HG02852 (cell line): ENCODE measurements around the gene CD79A.
"Not testable (repeated sequence)": the region's sequence is repeated elsewhere in the genome, so short reads cannot be mapped to it uniquely, and the experiment has no call there.

Source experiments
- ATAC-seq: cut with Tn5 transposase; IDR thresholded peaks from one replicate; pipeline ENCODE4 v1.9.1; 2021; ENCODE audit warnings: mild to moderate bottlenecking, moderate library complexity; ENCODE audit not compliant: unreplicated experiment

The CD79A gene

GRCh38 chr19:41904118-41904870, 27.2 kb downstream of the CD79A start:
- ATAC-seq = no peak

- ATAC-seq = no peak
Measured at GRCh38 chr19:41905273-41906002, 28.4 kb downstream of the CD79A start.

DNA sequence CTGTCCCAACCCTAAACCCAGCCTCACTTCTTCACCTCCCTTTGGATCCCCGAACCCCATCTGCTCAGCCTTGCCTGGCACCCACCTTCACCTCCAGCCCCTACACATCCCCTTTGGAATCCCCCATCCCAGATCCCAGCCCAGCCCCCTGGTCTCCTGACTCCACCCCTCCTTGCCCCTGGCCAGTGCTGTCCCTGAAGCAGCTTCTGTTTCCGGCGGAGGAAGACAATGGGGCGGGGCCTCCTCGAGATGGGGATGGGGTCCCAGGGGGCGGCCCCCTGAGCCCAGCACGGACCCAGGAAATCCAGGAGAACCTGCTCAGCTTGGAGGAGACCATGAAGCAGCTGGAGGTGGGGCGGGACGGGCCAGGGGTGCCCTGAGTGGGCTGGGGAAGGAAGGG, 29.2 kb downstream of the CD79A start:
- no peak for ATAC-seq

DNA sequence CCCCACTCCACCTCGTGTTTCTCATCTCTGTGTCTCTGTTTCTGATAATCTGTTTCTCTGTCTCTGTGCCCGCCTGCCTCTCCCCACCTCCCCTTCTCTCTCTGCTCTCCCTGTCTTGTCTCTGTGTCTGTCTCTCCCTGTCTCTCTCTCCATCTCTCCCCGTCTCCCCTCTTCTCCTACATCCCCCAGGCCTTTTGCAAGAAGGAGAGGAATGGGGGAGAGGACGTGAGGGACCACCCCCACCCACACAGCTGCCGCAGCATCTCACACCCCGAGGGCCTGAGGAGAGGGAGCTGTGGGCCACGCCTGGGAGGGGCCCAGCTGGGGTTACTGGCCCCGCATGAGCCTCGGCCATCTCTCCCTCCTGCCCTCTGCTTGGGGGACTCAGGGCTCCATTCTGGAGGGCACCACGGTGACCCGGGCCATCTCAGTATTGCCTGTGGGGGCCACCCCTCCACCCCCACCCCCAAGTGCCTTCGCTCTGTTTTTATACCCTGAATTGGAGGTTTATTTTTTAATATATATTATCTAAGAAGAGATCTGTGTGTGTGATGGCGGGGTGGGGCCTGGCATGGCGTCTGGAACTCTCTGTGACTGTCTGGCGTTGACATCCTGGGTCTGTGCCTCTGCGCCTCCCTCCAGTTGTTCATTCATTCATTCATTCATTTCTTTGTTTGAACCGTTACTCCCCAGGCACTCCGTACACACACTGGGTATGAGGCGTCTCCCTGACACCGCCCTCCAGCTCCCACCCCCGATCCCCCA, 30.0 kb downstream of the CD79A start:
- ATAC-seq = no peak

GRCh38 chr19:41907994-41908615, 31.0 kb downstream of the CD79A start:
- ATAC-seq = no peak

DNA sequence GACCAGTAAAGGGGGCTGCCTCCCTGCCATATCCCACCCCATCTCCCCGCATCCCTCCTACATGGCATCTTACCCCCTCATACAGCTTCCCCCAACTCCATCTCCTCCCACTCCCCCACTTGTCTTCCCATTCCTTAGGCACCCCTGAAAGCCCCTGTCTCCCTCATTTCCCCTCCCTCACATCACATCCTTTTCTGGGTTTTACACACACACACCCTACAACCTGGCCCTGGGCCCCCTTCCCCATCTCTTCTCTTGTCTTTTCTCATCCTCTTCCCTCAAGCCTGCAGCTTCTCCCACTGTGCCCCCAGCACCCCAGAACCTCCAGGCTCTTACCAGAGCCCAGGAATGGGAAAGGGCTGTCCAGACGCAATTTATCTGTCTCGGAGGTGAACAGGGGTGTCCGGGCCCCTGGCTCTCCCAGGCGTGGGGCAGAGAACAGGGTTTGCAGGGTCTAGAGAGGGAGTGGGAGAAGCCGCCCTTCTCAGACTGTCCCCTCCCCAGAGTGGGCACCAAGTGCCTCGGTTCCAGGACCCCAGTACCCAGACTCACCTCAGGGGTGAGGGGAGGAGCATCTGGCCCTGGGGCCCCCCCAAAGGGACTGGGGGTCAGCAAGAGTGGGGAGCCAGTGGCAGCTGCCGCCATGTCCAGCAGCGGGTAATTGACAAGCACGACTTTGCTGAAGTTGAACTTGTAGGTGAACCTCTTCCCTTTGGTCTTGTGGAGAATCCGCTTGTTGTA, 31.8 kb downstream of the CD79A start:
- ATAC-seq = no peak

DNA sequence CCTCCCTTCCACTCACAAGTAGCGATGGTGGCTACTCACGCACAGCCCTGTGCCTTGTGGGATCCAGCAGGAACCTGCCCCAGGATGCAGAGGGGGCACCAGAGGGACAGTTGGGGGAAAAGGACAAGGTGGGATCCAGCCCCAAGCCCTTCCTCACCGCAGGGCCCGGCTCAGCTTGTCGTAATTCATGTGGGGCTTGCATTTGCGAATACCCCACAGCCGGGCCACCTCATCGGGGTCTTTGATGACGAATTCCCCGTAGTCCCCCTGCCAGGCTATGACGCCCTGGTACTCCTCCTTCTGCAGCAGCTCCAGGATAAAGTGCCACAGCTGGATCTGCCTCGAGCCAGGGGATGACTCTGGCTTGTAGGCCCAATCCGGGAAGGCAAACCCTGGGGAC, 32.6 kb downstream of the CD79A start:
- no peak for ATAC-seq

DNA sequence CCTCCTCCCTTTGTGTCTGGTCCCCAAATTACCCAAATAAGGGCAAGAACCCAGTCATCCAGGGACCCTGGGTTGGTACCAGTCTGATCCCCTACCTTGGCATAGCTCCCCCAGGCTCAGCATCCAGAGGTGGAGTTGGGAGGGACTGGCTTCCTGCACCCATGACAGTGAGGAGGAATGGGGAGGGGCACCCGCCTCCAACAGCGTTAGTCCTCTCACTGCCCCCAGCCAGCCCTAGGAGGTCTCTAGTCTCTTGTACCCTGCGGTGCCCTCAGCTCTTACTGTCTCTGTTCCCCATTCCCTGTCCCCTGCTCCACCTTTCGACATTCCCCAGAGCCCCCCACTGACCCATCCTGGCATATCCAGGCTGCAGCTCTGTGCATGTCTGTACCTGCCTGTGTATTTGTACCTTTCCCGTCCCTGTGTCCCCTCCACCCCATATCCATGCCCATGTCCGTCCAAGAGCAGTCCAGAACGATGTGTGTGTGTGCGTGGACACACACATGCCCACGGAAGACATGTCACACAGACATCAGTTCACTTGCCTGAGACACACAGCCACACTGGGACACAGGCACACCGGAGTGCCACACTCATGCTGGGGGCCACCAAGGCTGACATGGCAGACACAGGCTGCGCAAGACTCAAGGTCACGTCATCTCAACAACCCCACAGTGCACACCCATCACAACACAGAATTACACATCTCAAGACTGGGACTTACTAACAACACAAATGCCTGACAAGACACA, 33.3 kb downstream of the CD79A start:
- ATAC-seq = no peak

DNA sequence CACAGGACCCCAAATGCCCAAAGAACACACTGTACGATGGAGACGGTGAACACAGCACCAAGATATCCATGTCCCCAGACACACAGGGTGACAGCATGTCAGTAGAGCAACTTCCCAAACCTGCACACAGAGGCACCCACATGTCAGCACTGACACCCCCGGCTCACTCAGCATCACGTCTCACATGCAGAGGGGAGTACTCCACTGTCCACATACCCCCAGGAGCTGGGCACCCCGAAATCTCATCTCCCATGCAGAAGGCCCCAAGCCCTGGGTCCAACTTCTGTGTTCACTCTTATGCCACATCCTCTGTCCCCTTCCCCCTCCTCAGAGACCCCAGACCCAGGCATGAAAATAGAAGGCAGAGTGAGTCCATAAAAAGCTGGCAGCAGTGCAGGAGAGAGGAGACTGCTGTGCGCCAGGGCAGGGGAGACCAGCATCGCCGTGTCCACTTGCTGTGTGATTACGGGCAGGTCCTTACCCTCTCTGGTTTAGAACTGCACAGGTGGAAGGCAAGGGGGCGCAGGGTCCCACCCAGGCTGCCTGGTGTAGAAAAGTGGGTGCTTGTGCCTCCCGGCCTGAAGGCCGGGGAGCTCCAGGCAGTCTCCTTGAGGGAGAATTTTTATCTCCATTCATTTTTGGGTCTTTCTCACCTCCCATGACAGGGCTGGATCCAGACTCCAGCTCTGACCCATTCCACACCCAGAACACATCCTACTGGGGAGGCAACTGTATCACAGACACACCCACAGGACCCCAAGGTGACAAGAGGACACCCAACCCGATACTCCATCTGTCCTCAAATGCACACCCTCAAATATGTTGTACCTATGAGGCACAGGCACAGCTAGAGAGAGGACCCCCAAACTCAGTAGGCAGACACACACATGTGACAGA, 34.2 kb downstream of the CD79A start:
- ATAC-seq = no peak

DNA sequence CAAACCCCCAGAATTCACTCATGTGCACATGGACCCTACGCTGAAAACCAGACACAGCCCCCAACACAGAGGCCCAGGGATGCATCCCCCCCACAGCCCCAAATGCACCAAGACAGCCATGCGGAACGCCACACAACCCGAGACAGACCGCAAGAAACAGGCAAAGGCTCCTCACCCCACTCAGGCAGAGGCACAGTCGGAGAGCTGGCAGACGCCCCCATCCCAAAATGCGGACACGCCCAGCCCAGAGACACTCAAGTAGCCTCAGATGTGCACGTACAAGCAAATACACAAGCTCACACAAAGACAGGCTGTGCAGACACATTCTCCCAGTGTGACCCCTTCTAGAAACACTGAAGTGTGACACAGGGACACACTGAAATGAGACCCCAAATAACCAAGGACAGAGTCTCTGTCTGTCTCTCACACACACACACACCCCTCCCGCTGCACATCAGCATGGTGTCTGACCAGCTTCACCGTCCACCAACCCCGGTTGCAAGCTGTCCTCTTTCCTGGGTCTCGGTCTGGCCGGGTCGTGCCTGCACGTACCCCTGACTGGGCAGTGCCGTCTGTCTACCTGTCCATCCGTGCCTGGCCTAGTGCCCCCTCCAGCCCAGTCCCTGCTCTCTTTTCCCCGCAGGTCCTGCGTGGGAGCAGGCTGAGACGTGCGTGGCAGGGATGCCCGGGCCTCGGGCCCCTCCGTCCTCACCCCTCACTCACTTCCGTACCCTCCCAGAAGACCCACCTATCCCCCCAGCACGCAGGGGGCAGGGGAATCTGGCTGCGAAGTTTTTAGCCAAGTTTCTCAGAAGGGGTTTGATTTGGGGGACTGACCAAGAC, 35.0 kb downstream of the CD79A start:
- no peak for ATAC-seq

GRCh38 chr19:41912899-41913537, 35.9 kb downstream of the CD79A start:
- ATAC-seq = no peak

- no peak for ATAC-seq
Measured at GRCh38 chr19:41913538-41914423, 36.7 kb downstream of the CD79A start.

DNA sequence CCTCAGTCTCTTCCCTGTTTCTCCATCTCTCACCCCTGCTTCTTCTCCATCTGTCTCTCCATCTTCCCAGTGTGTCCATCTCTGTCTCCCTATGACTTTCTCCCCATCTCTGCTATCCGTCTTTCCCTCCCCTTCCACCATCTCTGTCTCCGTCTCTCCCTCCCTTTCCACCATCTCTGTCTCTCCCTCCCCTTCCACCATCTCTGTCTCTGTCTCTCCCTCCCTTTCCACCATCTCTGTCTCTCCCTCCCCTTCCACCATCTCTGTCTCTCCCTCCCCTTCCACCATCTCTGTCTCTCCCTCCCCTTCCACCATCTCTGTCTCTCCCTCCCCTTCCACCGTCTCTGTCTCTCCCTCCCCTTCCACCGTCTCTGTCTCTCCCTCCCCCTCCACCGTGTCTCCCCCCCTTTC, 37.4 kb downstream of the CD79A start:
- ATAC-seq = not testable (repeated sequence)

DNA sequence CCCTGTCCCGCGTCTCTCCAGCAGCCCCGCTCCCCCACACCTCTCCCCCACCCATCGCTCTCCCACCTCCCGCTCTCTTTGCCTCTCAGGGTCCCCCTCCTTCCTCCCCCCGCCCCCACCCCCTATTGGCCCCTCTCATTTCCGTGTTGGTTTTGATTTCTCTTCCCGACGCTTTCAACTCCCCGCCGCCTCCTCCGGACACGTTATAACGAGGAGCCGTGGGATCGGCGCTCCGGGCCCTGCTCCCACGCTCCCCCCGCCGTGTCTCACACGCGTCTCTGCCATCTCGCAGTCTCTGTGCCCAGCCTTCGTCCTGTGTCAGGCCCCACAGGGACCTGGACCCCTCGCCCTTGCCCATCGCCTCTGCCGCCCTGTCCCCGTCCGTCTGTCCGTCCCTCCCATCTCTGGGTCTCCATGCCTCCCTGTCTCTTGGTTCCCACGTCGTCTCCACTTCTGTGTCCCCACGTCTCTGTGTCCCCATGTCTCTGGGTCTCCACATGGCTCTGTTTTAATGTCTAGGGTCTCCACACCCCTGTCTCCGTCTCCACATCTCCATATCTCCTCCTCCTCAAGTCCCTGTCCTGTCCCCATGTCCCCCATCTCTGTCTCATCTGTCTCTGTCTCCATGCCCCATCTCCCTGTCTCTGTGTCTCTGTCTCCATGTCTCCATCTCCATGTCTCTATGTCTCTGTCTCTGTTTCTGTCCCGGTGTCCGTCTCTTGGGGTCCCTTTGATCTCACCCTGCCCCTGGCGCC, 38.1 kb downstream of the CD79A start:
- ATAC-seq = no peak

DNA sequence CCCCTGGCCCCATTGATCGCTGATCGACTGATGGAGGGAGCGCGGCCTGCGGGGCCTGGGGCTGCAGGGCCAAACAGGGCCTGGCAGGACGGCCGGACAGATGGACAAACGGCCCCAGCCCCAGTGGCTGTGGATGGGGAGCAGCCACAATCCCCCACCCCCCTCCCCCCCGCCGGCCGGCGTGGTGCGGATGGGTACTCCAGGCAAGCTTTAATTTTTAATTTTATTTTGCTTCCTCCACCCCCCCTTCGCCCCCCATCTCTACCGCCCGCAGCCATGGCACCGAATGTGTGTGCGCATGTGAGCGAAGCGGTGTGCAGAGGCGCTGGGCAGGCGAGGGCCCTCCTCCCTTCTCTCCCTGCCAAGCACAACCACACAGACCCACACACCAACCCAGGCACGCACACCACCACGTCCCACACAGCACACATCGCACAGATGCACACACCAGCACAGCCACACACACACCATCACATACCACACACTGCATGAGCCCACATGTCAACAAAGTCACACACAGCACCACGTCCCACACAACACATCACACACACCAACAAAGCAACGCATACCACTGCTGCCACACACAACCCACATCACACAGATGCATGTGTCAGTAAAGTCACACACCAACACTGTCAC, 38.8 kb downstream of the CD79A start:
- ATAC-seq = no peak
